GM12865 (cell line): Measurements from ENCODE around the gene KNDC1.

Experiments used
- DNase-seq: peaks from one replicate; pipeline ENCODE4 v3.0.0; 2010; ENCODE audit warnings: low read depth
- H3K4me3 ChIP-seq: 2 replicates; pipeline ENCODE4 v1.5.1; 2011; ENCODE audit warnings: mild to moderate bottlenecking, low read depth, low read length, control low read depth
- CTCF ChIP-seq: IDR thresholded peaks from 2 replicates; pipeline ENCODE4 v1.5.1; 2011; ENCODE audit warnings: low read length, control low read depth, low read depth, inconsistent platforms; ENCODE audit not compliant: insufficient read depth; ENCODE audit errors: missing control alignments

Gene KNDC1

GRCh38 chr10:133272301-133272963 lies 112.4 kb downstream of the KNDC1 start:
- no peak for TF ChIP-seq CTCF

GRCh38 chr10:133272964-133273420 lies 113.0 kb downstream of the KNDC1 start:
- no peak for DNase-seq
- no peak for TF ChIP-seq CTCF
- no peak overlapping the region for H3K4me3 ChIP-seq

More at GRCh38 chr10:133272301-133272963, 112.4 kb downstream of the KNDC1 start:
- DNase-seq = no peak
- H3K4me3 ChIP-seq = no peak overlapping the region

- no peak for DNase-seq
- H3K4me3 ChIP-seq = no peak overlapping the region
- no peak for TF ChIP-seq CTCF
Observed at GRCh38 chr10:133273534-133274143, 113.6 kb downstream of the KNDC1 start.

- peak; percentile 92 for DNase-seq
- TF ChIP-seq CTCF = no peak
- H3K4me3 ChIP-seq = peak overlapping the region; percentile 89
Observed at GRCh38 chr10:133274751-133275683, 115.0 kb downstream of the KNDC1 start.

- H3K4me3 ChIP-seq = peak overlapping the region; percentile 89
- DNase-seq = peak; percentile 68
- peak; percentile 58 for TF ChIP-seq CTCF
Observed at GRCh38 chr10:133275684-133276092, 115.7 kb downstream of the KNDC1 start.
